Neuronal stem cell (in vitro differentiated cells): ENCODE results near the gene FOXI2.

Source experiments
- DNase-seq: peaks from one replicate; pipeline ENCODE4 v3.0.0-alpha.2; 2013; ENCODE audit warnings: low spot score
- H2AFZ ChIP-seq: one replicate; pipeline ENCODE4 v1.6.1; 2013; ENCODE audit warnings: mild to moderate bottlenecking, low read length, inconsistent platforms
- H2AK5ac ChIP-seq: 2 replicates; pipeline ENCODE4 v1.6.1; 2013; ENCODE audit warnings: low read depth, mild to moderate bottlenecking, inconsistent platforms, low read length, moderate library complexity, mixed read lengths
- H2BK120ac ChIP-seq: 2 replicates; pipeline ENCODE4 v1.6.1; 2013; ENCODE audit warnings: low read depth, mild to moderate bottlenecking, inconsistent platforms, low read length, moderate library complexity, mixed read lengths
- H2BK12ac ChIP-seq: one replicate; pipeline ENCODE4 v1.6.1; 2013; ENCODE audit warnings: low read length, inconsistent platforms
- H2BK15ac ChIP-seq: 2 replicates; pipeline ENCODE4 v1.6.1; 2013; ENCODE audit warnings: mild to moderate bottlenecking, low read length, inconsistent platforms, mixed read lengths
- H2BK5ac ChIP-seq: one replicate; pipeline ENCODE4 v1.6.1; 2013; ENCODE audit warnings: inconsistent platforms, mild to moderate bottlenecking, low read length, moderate library complexity
- H3K14ac ChIP-seq: one replicate; pipeline ENCODE4 v1.6.1; 2013; ENCODE audit warnings: low read length, inconsistent platforms
- H3K18ac ChIP-seq: 2 replicates; pipeline ENCODE4 v1.6.1; 2013; ENCODE audit warnings: low read length, inconsistent platforms
- H3K23ac ChIP-seq: 2 replicates; pipeline ENCODE4 v1.6.1; 2013; ENCODE audit warnings: low read depth, mild to moderate bottlenecking, mixed read lengths, low read length, inconsistent platforms; ENCODE audit not compliant: poor library complexity
- H3K27ac ChIP-seq: replicated peaks from 3 replicates; pipeline ENCODE4 v1.5.1; 2013; ENCODE audit warnings: low read length, inconsistent platforms
- H3K27me3 ChIP-seq, 3 experiments: 2 replicates each; pipeline ENCODE4 v1.6.1; 2013; ENCODE audit warnings: low read length in 3 of 3, mild to moderate bottlenecking in 2 of 3, inconsistent platforms in 1 of 3, low read depth in 1 of 3, mixed read lengths in 1 of 3, moderate library complexity in 1 of 3; ENCODE audit not compliant: control insufficient read depth in 3 of 3, insufficient read depth in 3 of 3
- H3K36me3 ChIP-seq, 2 donors: replicated peaks in 1 of 2; 2 replicates each; pipeline ENCODE4 v1.6.1; 2013; ENCODE audit warnings: low read length in 2 of 2; ENCODE audit not compliant: control insufficient read depth in 2 of 2, insufficient read depth in 2 of 2
- H3K4ac ChIP-seq: 2 replicates; pipeline ENCODE4 v1.6.1; 2013; ENCODE audit warnings: inconsistent platforms, mild to moderate bottlenecking, low read length, moderate library complexity
- H3K4me1 ChIP-seq, 2 donors: 1 replicate in 1 of 2; 2 replicates in 1 of 2; pipeline ENCODE4 v1.6.1; 2013; ENCODE audit warnings: low read length in 2 of 2, low read depth in 1 of 2; ENCODE audit not compliant: control insufficient read depth in 2 of 2, insufficient read depth in 1 of 2
- H3K4me2 ChIP-seq: one replicate; pipeline ENCODE4 v1.6.1; 2013; ENCODE audit warnings: mild to moderate bottlenecking, low read length, inconsistent platforms; ENCODE audit not compliant: insufficient read depth, poor library complexity, severe bottlenecking
- H3K4me3 ChIP-seq, 2 donors: 2 replicates each; pipeline ENCODE4 v1.5.1; 2013; ENCODE audit warnings: low read length in 2 of 2, mild to moderate bottlenecking in 2 of 2, inconsistent platforms in 1 of 2, moderate library complexity in 1 of 2
- H3K79me1 ChIP-seq: one replicate; pipeline ENCODE4 v1.6.1; 2013; ENCODE audit warnings: low read depth, mild to moderate bottlenecking, inconsistent platforms, low read length, moderate library complexity
- H3K9ac ChIP-seq: one replicate; pipeline ENCODE4 v1.6.1; 2013; ENCODE audit warnings: mild to moderate bottlenecking, low read depth, low read length, inconsistent platforms; ENCODE audit not compliant: poor library complexity
- H3K9me3 ChIP-seq, 2 donors: replicated peaks in 1 of 2; 2 replicates each; pipeline versions ENCODE3 to v1.6.1; 2013; ENCODE audit warnings: low read length in 2 of 2, mild to moderate bottlenecking in 2 of 2, inconsistent platforms in 1 of 2, low read depth in 1 of 2, mixed read lengths in 1 of 2, moderate library complexity in 1 of 2; ENCODE audit not compliant: control insufficient read depth in 2 of 2, insufficient read depth in 1 of 2
- H4K8ac ChIP-seq: one replicate; pipeline ENCODE4 v1.6.1; 2013; ENCODE audit warnings: low read depth, mild to moderate bottlenecking, inconsistent platforms, low read length, moderate library complexity
- H4K91ac ChIP-seq: one replicate; pipeline ENCODE4 v1.6.1; 2013; ENCODE audit warnings: low read length, low read depth, mild to moderate bottlenecking, inconsistent platforms; ENCODE audit not compliant: poor library complexity
- WGBS, 2 donors: extraction: QIAGEN DNeasy Blood & Tissue Kit; methylation state at CpG; one replicate each; pipeline ENCODE4 v1.1.7; 2013; ENCODE audit warnings: missing lambda C conversion rate in 2 of 2, mixed read lengths in 1 of 2; ENCODE audit not compliant: insufficient read length in 2 of 2, insufficient replicate concordance in 1 of 2; ENCODE audit errors: extremely low coverage in 2 of 2; 5-methylcytosine and 5-hydroxymethylcytosine counted together

Gene FOXI2

GRCh38 chr10:127762925-127763324, 25.9 kb downstream of the FOXI2 start:
- H4K8ac ChIP-seq = no peak overlapping the region
- no peak overlapping the region for H2AFZ ChIP-seq
- peaks cover 0 to 2% of the 10 kb centered on the region in 2 donors for H3K9me3 ChIP-seq
- no peaks in the 10 kb centered on the region for H3K27me3 ChIP-seq
- no peak overlapping the region for H2BK5ac ChIP-seq
- no peaks in the 10 kb centered on the region for H3K4me1 ChIP-seq
- no peak overlapping the region for H3K23ac ChIP-seq
- H3K14ac ChIP-seq = no peak overlapping the region
- no peak overlapping the region for H3K4me3 ChIP-seq
- WGBS, 2 donors = no CpG with 5 or more reads among the region's 1 CpG
- H3K27ac ChIP-seq = no peak overlapping the region
- H3K4ac ChIP-seq = no peak overlapping the region
- no peak overlapping the region for H3K4me2 ChIP-seq
- no peak overlapping the region for H2AK5ac ChIP-seq
- DNase-seq = no peak
- H3K36me3 ChIP-seq = no peaks in the 10 kb centered on the region
- no peak overlapping the region for H3K18ac ChIP-seq
- no peak overlapping the region for H3K9ac ChIP-seq
- H2BK120ac ChIP-seq = no peak overlapping the region
- H3K79me1 ChIP-seq = no peaks in the 10 kb centered on the region
- no peak overlapping the region for H2BK12ac ChIP-seq
- no peak overlapping the region for H4K91ac ChIP-seq
- H2BK15ac ChIP-seq = no peak overlapping the region

- no peaks in the 10 kb centered on the region for H3K27me3 ChIP-seq
- H3K14ac ChIP-seq = no peak overlapping the region
- no peak overlapping the region for H2AK5ac ChIP-seq
- WGBS, 2 donors = no CpG with 5 or more reads among the region's 10 CpGs
- peaks cover 0 to 2% of the 10 kb centered on the region in 2 donors for H3K36me3 ChIP-seq
- no peak overlapping the region for H3K18ac ChIP-seq
- no peak overlapping the region for H4K91ac ChIP-seq
- no peak overlapping the region for H3K4me2 ChIP-seq
- no peak overlapping the region for H2BK15ac ChIP-seq
- H2BK12ac ChIP-seq = no peak overlapping the region
- DNase-seq = no peak
- H3K27ac ChIP-seq = no peak overlapping the region
- no peaks in the 10 kb centered on the region for H3K79me1 ChIP-seq
- no peak overlapping the region for H4K8ac ChIP-seq
- H3K4me3 ChIP-seq = no peak overlapping the region
- no peaks in the 10 kb centered on the region for H3K9me3 ChIP-seq
- H2BK120ac ChIP-seq = no peak overlapping the region
- no peak overlapping the region for H3K9ac ChIP-seq
- no peak overlapping the region for H3K4ac ChIP-seq
- H3K4me1 ChIP-seq = peaks cover 0 to 4% of the 10 kb centered on the region in 2 donors
- peak overlapping the region; percentile 64 for H2AFZ ChIP-seq
- H2BK5ac ChIP-seq = no peak overlapping the region
- H3K23ac ChIP-seq = no peak overlapping the region
Measured at GRCh38 chr10:127774766-127775559, 38.0 kb downstream of the FOXI2 start.

GRCh38 chr10:127776816-127777215, 39.8 kb downstream of the FOXI2 start:
- Histone ChIP-seq H2AFZ (no peak overlapping the region), H2BK5ac (no peak overlapping the region), H4K91ac (no peak overlapping the region), H3K14ac (no peak overlapping the region), H3K4me3 (no peak overlapping the region), H3K4ac (no peak overlapping the region), H3K4me1 (peaks cover 0 to 4% of the 10 kb centered on the region in 2 donors), H4K8ac (no peak overlapping the region), H3K9ac (no peak overlapping the region), H3K27ac (no peak overlapping the region), H2BK12ac (no peak overlapping the region), H2AK5ac (no peak overlapping the region), H3K18ac (no peak overlapping the region), H3K79me1 (no peaks in the 10 kb centered on the region), H3K4me2 (no peak overlapping the region), H3K27me3 (no peaks in the 10 kb centered on the region), H3K23ac (no peak overlapping the region), H2BK15ac (no peak overlapping the region), H2BK120ac (no peak overlapping the region), H3K9me3 (no peaks in the 10 kb centered on the region), H3K36me3 (peaks cover 0 to 2% of the 10 kb centered on the region in 2 donors)
- no CpG with 5 or more reads among the region's 2 CpGs for WGBS, 2 donors
- no peak for DNase-seq

DNA sequence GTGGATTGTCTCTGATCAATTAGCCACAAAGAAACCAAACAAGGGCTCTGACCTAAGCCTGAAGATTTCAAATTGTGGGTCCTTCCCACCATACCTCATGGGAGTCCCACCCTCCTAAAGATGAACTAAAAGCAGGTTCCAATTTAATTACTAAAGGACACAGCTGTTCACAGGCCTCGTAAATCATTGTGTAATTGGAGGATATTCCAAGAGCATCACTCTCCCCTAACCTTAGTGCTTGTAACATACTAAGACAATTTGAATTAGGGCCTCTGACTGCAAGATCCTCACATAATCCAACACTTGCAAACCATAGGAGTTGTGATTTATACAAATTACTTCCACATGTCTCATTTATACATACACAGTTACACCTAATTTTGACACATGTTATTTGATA, 44.4 kb downstream of the FOXI2 start:
- Histone ChIP-seq H2BK5ac (no peak overlapping the region), H3K14ac (no peak overlapping the region), H3K27ac (no peak overlapping the region), H2BK120ac (no peak overlapping the region), H2BK15ac (no peak overlapping the region), H3K36me3 (peaks cover 0 to 2% of the 10 kb centered on the region in 2 donors), H2AFZ (no peak overlapping the region), H3K9ac (no peak overlapping the region), H3K4ac (no peak overlapping the region), H3K9me3 (peaks cover 0 to 2% of the 10 kb centered on the region in 2 donors), H4K91ac (no peak overlapping the region), H4K8ac (no peak overlapping the region), H3K4me3 (no peak overlapping the region), H2AK5ac (no peak overlapping the region), H3K18ac (no peak overlapping the region), H3K79me1 (no peaks in the 10 kb centered on the region), H3K27me3 (no peaks in the 10 kb centered on the region), H3K4me1 (no peaks in the 10 kb centered on the region), H2BK12ac (no peak overlapping the region), H3K4me2 (no peak overlapping the region), H3K23ac (no peak overlapping the region)
- no CpG with 5 or more reads among the region's 1 CpG for WGBS, 2 donors
- DNase-seq = no peak
